Nephron progenitor cell (in vitro differentiated cells): ENCODE measurements around the gene UBN1.

Experiments
- DNase-seq: peaks from one replicate; pipeline ENCODE4 v3.0.0; 2021
- H3K27ac Mint-ChIP-seq: 2 replicates; pipeline ENCODE4 v1.8.0; 2021; ENCODE audit warnings: mild to moderate bottlenecking, moderate library complexity, mixed read lengths
- H3K27me3 Mint-ChIP-seq: 2 replicates; pipeline ENCODE4 v1.8.0; 2021; ENCODE audit warnings: mild to moderate bottlenecking, low read depth, mixed read lengths; ENCODE audit not compliant: poor library complexity
- H3K36me3 Mint-ChIP-seq: 2 replicates; pipeline ENCODE4 v1.8.0; 2021; ENCODE audit warnings: low read depth, mixed read lengths
- H3K4me1 Mint-ChIP-seq: 2 replicates; pipeline ENCODE4 v1.8.0; 2021; ENCODE audit warnings: mixed read lengths
- H3K4me3 Mint-ChIP-seq: 2 replicates; pipeline ENCODE4 v1.8.0; 2021; ENCODE audit warnings: mild to moderate bottlenecking, moderate library complexity, mixed read lengths
- H3K9me3 Mint-ChIP-seq: 2 replicates; pipeline ENCODE4 v1.8.0; 2021; ENCODE audit warnings: mild to moderate bottlenecking, moderate library complexity, mixed read lengths
- CTCF ChIP-seq: fragments of 200-600 bp; sonication (generic); IDR thresholded peaks from 2 replicates; pipeline ENCODE4 v1.5.0; 2021; ENCODE audit warnings: antibody characterized with exemption

The UBN1 gene

GRCh38 chr16:4813251-4814003 is 33.9 kb upstream of the UBN1 start:
- Mint-ChIP-seq H3K27me3 (no peaks in the 10 kb centered on the region), H3K9me3 (no peaks in the 10 kb centered on the region), H3K27ac (no peak overlapping the region), H3K4me3 (no peak overlapping the region), H3K4me1 (no peaks in the 10 kb centered on the region), H3K36me3 (peaks cover 58% of the 10 kb centered on the region)
- no peak for DNase-seq
- TF ChIP-seq CTCF, result no peak

- no peaks in the 10 kb centered on the region for H3K27me3 Mint-ChIP-seq
- DNase-seq, result no peak
- H3K4me1 Mint-ChIP-seq, result no peaks in the 10 kb centered on the region
- no peak for TF ChIP-seq CTCF
- no peak overlapping the region for H3K4me3 Mint-ChIP-seq
- H3K36me3 Mint-ChIP-seq, result peaks cover 64% of the 10 kb centered on the region
- no peak overlapping the region for H3K27ac Mint-ChIP-seq
- no peaks in the 10 kb centered on the region for H3K9me3 Mint-ChIP-seq
These were observed 33.2 kb upstream of the UBN1 start for GRCh38 chr16:4814046-4814445.

DNA sequence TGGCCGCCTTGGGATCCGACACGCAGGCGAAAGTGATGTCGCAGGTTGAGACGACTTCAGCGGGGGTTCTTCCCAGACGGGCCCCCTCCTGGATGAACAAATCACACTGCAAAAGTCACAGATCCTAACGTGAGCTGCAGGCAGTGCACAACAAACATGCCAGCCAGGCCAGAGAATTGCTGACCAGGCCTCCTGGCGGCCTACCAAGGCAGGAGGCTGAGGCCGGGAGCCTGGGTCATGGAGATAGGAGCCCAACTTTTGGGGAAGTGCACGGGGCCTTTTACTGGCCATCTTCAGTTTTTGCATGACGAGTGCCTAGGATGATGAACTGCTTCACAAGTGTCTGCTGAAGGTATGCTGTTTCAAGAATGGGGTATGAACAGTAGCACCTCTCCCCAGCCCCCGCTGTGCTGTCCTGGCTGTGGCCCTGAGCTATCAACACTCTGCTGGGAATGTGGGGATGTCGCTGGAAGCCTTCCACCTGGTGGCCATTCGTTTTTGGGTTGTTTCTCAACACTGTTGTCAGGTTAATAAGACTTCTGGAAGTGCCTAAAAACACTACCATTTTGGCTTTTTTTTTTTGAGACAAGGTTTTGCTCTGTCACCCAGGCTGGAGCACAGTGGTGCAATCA is 32.6 kb upstream of the UBN1 start:
- no peak for DNase-seq
- H3K9me3 Mint-ChIP-seq, result no peaks in the 10 kb centered on the region
- H3K27me3 Mint-ChIP-seq, result no peaks in the 10 kb centered on the region
- no peak overlapping the region for H3K4me3 Mint-ChIP-seq
- H3K27ac Mint-ChIP-seq, result no peak overlapping the region
- H3K36me3 Mint-ChIP-seq, result peaks cover 68% of the 10 kb centered on the region
- H3K4me1 Mint-ChIP-seq, result no peaks in the 10 kb centered on the region
- TF ChIP-seq CTCF, result no peak

DNA sequence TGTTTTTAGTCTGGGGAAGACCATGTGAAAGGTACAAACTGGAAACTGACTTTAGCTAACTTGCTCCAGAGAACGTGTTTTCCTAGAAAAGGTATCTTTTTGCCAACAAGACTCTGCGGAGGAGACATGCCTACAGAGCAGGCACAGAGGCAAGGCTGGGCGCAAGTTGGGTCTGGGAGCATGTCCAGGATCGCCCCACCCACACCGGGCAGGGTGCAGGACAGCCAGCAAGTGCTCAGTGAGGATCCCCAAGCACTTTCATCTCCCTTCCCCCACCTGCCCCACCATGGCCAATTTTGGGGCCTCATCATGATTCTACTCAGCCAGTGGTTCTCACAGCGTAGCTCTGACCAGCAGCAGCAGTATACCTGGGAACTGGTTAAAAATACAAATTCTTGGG is 26.6 kb upstream of the UBN1 start:
- Mint-ChIP-seq H3K27ac (no peak overlapping the region), H3K36me3 (peaks cover 77% of the 10 kb centered on the region), H3K27me3 (no peaks in the 10 kb centered on the region), H3K4me1 (no peaks in the 10 kb centered on the region), H3K9me3 (no peaks in the 10 kb centered on the region), H3K4me3 (no peak overlapping the region)
- no peak for TF ChIP-seq CTCF
- DNase-seq, result no peak

- Mint-ChIP-seq H3K27ac (peak overlapping the region; percentile 12), H3K4me3 (no peak overlapping the region), H3K36me3 (peaks cover 62% of the 10 kb centered on the region), H3K27me3 (no peaks in the 10 kb centered on the region), H3K9me3 (no peaks in the 10 kb centered on the region), H3K4me1 (no peaks in the 10 kb centered on the region)
- TF ChIP-seq CTCF, result no peak
- no peak for DNase-seq
These were observed 22.1 kb upstream of the UBN1 start for GRCh38 chr16:4825196-4825595.

GRCh38 chr16:4826526-4826925 is 20.8 kb upstream of the UBN1 start:
- Mint-ChIP-seq H3K4me1 (no peaks in the 10 kb centered on the region), H3K4me3 (no peak overlapping the region), H3K9me3 (no peaks in the 10 kb centered on the region), H3K27ac (no peak overlapping the region), H3K36me3 (peaks cover 61% of the 10 kb centered on the region), H3K27me3 (no peaks in the 10 kb centered on the region)
- DNase-seq, result no peak
- no peak for TF ChIP-seq CTCF
